B cell (primary cell): Measurements from ENCODE around the gene NMNAT3. TPM values are rescaled to one million over a fixed set of nuclear protein-coding genes. Genes with fewer than 3 reads are reported as not detected.
"Not testable (repeated sequence)": the region's sequence is repeated elsewhere in the genome, so short reads cannot be mapped to it uniquely, and the experiment has no call there.

Experiments used
- ATAC-seq: fragments of 200-7000 bp; cut with Tn5 transposase; one replicate; pipeline ENCODE4 v1.10.0; 2021; ENCODE audit warnings: low read depth, mild to moderate bottlenecking, moderate number of reproducible peaks, moderate library complexity
- CTCF ChIA-PET: fragments of 350-600 bp; sonication (Branson Sonifier 250); formaldehyde crosslinking; loops from one replicate; lab custom pipeline; 2021; ENCODE audit warnings: antibody characterized with exemption, inconsistent platforms; lab: Charles Lee
- POLR2A ChIA-PET: fragments of 350-600 bp; sonication (Branson Sonifier 250); formaldehyde crosslinking; loops from one replicate; lab custom pipeline; 2021; ENCODE audit warnings: antibody characterized with exemption; lab: Charles Lee
- DNase-seq: peaks from one replicate; pipeline ENCODE4 v3.0.0; 2013
- H2AFZ ChIP-seq: 2 replicates; pipeline ENCODE4 v1.6.1; 2012; ENCODE audit warnings: mild to moderate bottlenecking, low read depth, low read length; ENCODE audit not compliant: insufficient read depth, poor library complexity, severe bottlenecking
- H3K27ac ChIP-seq, 2 donors: 1 replicate in 1 of 2; 2 replicates in 1 of 2; pipeline ENCODE4 v1.5.1; 2012 to 2013; ENCODE audit warnings: low read length in 2 of 2, mild to moderate bottlenecking in 2 of 2, moderate library complexity in 1 of 2
- H3K27me3 ChIP-seq, 4 experiments: fragments of 200-600 bp in 1 of 4; sonication (generic) in 1 of 4; replicated peaks in 1 of 4; 1 replicate in 2 of 4; 2 replicates in 2 of 4; pipeline versions ENCODE4 v1.6.1 to v1.7.0; 2013 to 2016; ENCODE audit warnings: low read length in 3 of 4, mild to moderate bottlenecking in 2 of 4, mixed read lengths in 1 of 4, moderate library complexity in 1 of 4; ENCODE audit not compliant: insufficient read depth in 4 of 4, control insufficient read depth in 3 of 4; ENCODE audit errors: control extremely low read depth in 1 of 4
- H3K36me3 ChIP-seq, 2 experiments: replicated peaks in 1 of 2; 1 replicate in 1 of 2; 2 replicates in 1 of 2; pipeline versions ENCODE4 v1.6.1 to v1.7.1; 2013; ENCODE audit warnings: low read length in 1 of 2; ENCODE audit not compliant: insufficient read depth in 2 of 2, control insufficient read depth in 1 of 2; ENCODE audit errors: control extremely low read depth in 1 of 2, extremely low read depth in 1 of 2
- H3K4me1 ChIP-seq, 2 donors: fragments of 200-600 bp in 1 of 2; sonication (generic) in 1 of 2; 1 replicate in 1 of 2; 2 replicates in 1 of 2; pipeline versions ENCODE4 v1.5.1 to v1.6.1; 2013 to 2017; ENCODE audit warnings: low read length in 2 of 2; ENCODE audit not compliant: control insufficient read depth in 2 of 2, insufficient read depth in 2 of 2
- H3K4me2 ChIP-seq: replicated peaks from 2 replicates; pipeline ENCODE3; 2012; ENCODE audit warnings: mild to moderate bottlenecking, low read depth, low read length; ENCODE audit not compliant: poor library complexity, severe bottlenecking
- H3K4me3 ChIP-seq, 5 experiments: fragments of 200-600 bp in 1 of 5; sonication (generic) in 1 of 5; 1 replicate in 3 of 5; 2 replicates in 2 of 5; pipeline versions ENCODE4 v1.5.1 to v1.7.0; 2011 to 2016; ENCODE audit warnings: low read length in 4 of 5, mild to moderate bottlenecking in 4 of 5, low read depth in 2 of 5, control low read depth in 1 of 5, moderate library complexity in 1 of 5; ENCODE audit not compliant: insufficient read depth in 1 of 5; ENCODE audit errors: control extremely low read depth in 1 of 5, extremely low read depth in 1 of 5
- H3K79me2 ChIP-seq: fragments of 200-600 bp; sonication (generic); one replicate; pipeline ENCODE4 v1.6.0; 2016; ENCODE audit warnings: low read length; ENCODE audit not compliant: control insufficient read depth, insufficient read depth
- H3K9ac ChIP-seq: fragments of 200-600 bp; sonication (generic); 2 replicates; pipeline ENCODE4 v1.6.1; 2017; ENCODE audit warnings: mild to moderate bottlenecking, low read length, moderate library complexity
- H3K9me3 ChIP-seq, 3 donors: one replicate each; pipeline versions ENCODE4 v1.6.1 to v1.7.1; 2013; ENCODE audit warnings: low read length in 2 of 3; ENCODE audit not compliant: control insufficient read depth in 2 of 3, insufficient read depth in 1 of 3; ENCODE audit errors: control extremely low read depth in 1 of 3
- H4K20me1 ChIP-seq: 2 replicates; pipeline ENCODE4 v1.6.0; 2012; ENCODE audit warnings: mild to moderate bottlenecking, low read length; ENCODE audit not compliant: insufficient read depth, control insufficient read depth, poor library complexity, severe bottlenecking
- H3K27ac Mint-ChIP-seq: one replicate; pipeline ENCODE4 v1.8.0; 2021; ENCODE audit warnings: mixed read lengths
- H3K27me3 Mint-ChIP-seq: one replicate; pipeline ENCODE4 v1.8.0; 2021; ENCODE audit warnings: mixed read lengths
- H3K4me1 Mint-ChIP-seq: one replicate; pipeline ENCODE4 v1.8.0; 2021; ENCODE audit warnings: mixed read lengths
- H3K4me3 Mint-ChIP-seq: one replicate; pipeline ENCODE4 v1.8.0; 2021; ENCODE audit warnings: mixed read lengths
- H3K9me3 Mint-ChIP-seq: one replicate; pipeline ENCODE4 v1.8.0; 2022; ENCODE audit warnings: mixed read lengths; ENCODE audit not compliant: insufficient read depth
- EZH2 ChIP-seq: IDR thresholded peaks from 2 replicates; pipeline ENCODE4 v1.6.1; 2012; ENCODE audit warnings: borderline replicate concordance, low read depth, mild to moderate bottlenecking, moderate library complexity, low read length; ENCODE audit not compliant: insufficient read depth, poor library complexity, severe bottlenecking
- WGBS: methylation state at CpG from one replicate; pipeline ENCODE4 v1.1.5; 2013; ENCODE audit warnings: missing lambda C conversion rate; ENCODE audit not compliant: insufficient coverage; 5-methylcytosine and 5-hydroxymethylcytosine counted together
- intact Hi-C: fragments of 100-400 bp; cut with micrococcal nuclease; formaldehyde crosslinking; loops from one replicate; pipeline ENCODE4 v1.10.0; 2022
- polyA plus RNA-seq: library from polyadenylated mRNA; depleted of rRNA; stranded (reverse); fragments of >200 nt; gene quantifications from 2 replicates; pipeline ENCODE4 v1.2.3, GENCODE V29; 2012
- total RNA-seq, 2 donors: library from RNA; stranded (reverse); fragments of 120-200 nt in 1 of 2; gene quantifications; 1 replicate in 1 of 2; 2 replicates in 1 of 2; pipeline versions ENCODE4 v1.2.3 to v1.2.4, GENCODE V29; 2013 to 2022
- TF ChIP-seq, protein P1 (sequence below): fragments of 200-600 bp; IDR thresholded peaks from one replicate; pipeline ENCODE4 v1.8.0; 2022; ENCODE audit warnings: antibody characterized with exemption, mild to moderate bottlenecking

Gene NMNAT3
- total and polyA plus RNA-seq, 2 donors (not counting 1 experiment from before 2014, with no cell fraction given), result 1.9 to 3.3 TPM

GRCh38 chr3:139586420-139587017 is 91.3 kb downstream of the NMNAT3 start:
- no peaks in the 10 kb centered on the region for H3K79me2 ChIP-seq
- no peak overlapping the region for H3K4me2 ChIP-seq
- H2AFZ ChIP-seq, result no peak overlapping the region
- ATAC-seq (no peak), DNase-seq (no peak)
- no peak overlapping the region for H3K9ac ChIP-seq
- H3K4me3 ChIP-seq, result no peak overlapping the region
- no peaks in the 10 kb centered on the region for H3K36me3 ChIP-seq
- TF ChIP-seq, protein P1, sequence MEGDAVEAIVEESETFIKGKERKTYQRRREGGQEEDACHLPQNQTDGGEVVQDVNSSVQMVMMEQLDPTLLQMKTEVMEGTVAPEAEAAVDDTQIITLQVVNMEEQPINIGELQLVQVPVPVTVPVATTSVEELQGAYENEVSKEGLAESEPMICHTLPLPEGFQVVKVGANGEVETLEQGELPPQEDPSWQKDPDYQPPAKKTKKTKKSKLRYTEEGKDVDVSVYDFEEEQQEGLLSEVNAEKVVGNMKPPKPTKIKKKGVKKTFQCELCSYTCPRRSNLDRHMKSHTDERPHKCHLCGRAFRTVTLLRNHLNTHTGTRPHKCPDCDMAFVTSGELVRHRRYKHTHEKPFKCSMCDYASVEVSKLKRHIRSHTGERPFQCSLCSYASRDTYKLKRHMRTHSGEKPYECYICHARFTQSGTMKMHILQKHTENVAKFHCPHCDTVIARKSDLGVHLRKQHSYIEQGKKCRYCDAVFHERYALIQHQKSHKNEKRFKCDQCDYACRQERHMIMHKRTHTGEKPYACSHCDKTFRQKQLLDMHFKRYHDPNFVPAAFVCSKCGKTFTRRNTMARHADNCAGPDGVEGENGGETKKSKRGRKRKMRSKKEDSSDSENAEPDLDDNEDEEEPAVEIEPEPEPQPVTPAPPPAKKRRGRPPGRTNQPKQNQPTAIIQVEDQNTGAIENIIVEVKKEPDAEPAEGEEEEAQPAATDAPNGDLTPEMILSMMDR, result no peak
- no peak for TF ChIP-seq EZH2
- intact Hi-C loops, result no loop called here
- Mint-ChIP-seq H3K27me3 (no peaks in the 10 kb centered on the region), H3K4me1 (no peaks in the 10 kb centered on the region), H3K9me3 (no peaks in the 10 kb centered on the region), H3K4me3 (no peak overlapping the region), H3K27ac (no peak overlapping the region)
- H4K20me1 ChIP-seq, result no peaks in the 10 kb centered on the region
- no peaks in the 10 kb centered on the region for H3K27me3 ChIP-seq
- H3K27ac ChIP-seq, result no peak overlapping the region
- WGBS, result 43% methylated on average over 1 of the region's 1 CpG
- ChIA-PET CTCF (no interaction called here), POLR2A (no interaction called here)
- no peaks in the 10 kb centered on the region for H3K4me1 ChIP-seq
- no peaks in the 10 kb centered on the region for H3K9me3 ChIP-seq

GRCh38 chr3:139585820-139586219 is 92.0 kb downstream of the NMNAT3 start:
- Mint-ChIP-seq H3K9me3 (no peaks in the 10 kb centered on the region), H3K27ac (no peak overlapping the region), H3K4me3 (no peak overlapping the region), H3K27me3 (no peaks in the 10 kb centered on the region), H3K4me1 (no peaks in the 10 kb centered on the region)
- no peaks in the 10 kb centered on the region for H3K27me3 ChIP-seq
- no peak overlapping the region for H3K4me2 ChIP-seq
- POLR2A ChIA-PET, result no interaction called here
- CTCF ChIA-PET, result no interaction called here
- no peaks in the 10 kb centered on the region for H4K20me1 ChIP-seq
- no peak overlapping the region for H3K27ac ChIP-seq
- no peaks in the 10 kb centered on the region for H3K4me1 ChIP-seq
- no peaks in the 10 kb centered on the region for H3K79me2 ChIP-seq
- ATAC-seq (no peak), DNase-seq (no peak)
- no peak overlapping the region for H3K4me3 ChIP-seq
- H2AFZ ChIP-seq, result no peak overlapping the region
- H3K9ac ChIP-seq, result no peak overlapping the region
- H3K36me3 ChIP-seq, result no peaks in the 10 kb centered on the region
- intact Hi-C loops, result no loop called here
- no peak for TF ChIP-seq EZH2
- TF ChIP-seq, protein P1, result no peak
- WGBS, result 100% methylated on average over 3 of the region's 4 CpGs
- no peaks in the 10 kb centered on the region for H3K9me3 ChIP-seq

GRCh38 chr3:139583651-139584050 is 94.1 kb downstream of the NMNAT3 start:
- H3K4me2 ChIP-seq, H3K27ac Mint-ChIP-seq, DNase-seq, H3K79me2 ChIP-seq, H3K4me3 Mint-ChIP-seq, intact Hi-C loops, H3K9ac ChIP-seq, H3K27ac ChIP-seq, ATAC-seq, H4K20me1 ChIP-seq, H3K4me3 ChIP-seq, H3K9me3 Mint-ChIP-seq, H3K4me1 Mint-ChIP-seq, H3K4me1 ChIP-seq, H2AFZ ChIP-seq, H3K27me3 ChIP-seq, H3K36me3 ChIP-seq, H3K27me3 Mint-ChIP-seq, H3K9me3 ChIP-seq, CTCF ChIA-PET, POLR2A ChIA-PET: not testable (repeated sequence)
- WGBS, result 92% methylated on average over 11 of the region's 12 CpGs
